Endothelial cell of umbilical vein (primary cell): ENCODE results near the gene TRMT2B. TPM values are rescaled to one million over a fixed set of nuclear protein-coding genes. Genes with fewer than 3 reads are reported as not detected.

Experiments
- BruUV-seq: library from RNA; stranded (reverse); fragments of 400-500 nt; replicated peaks from 2 replicates; lab custom pipeline; 2021; lab: Mats Ljungman, UMichigan
- CTCF ChIA-PET: fragments of 300-600, 350-600 bp; sonication (Branson Sonifier 250); formaldehyde crosslinking; loops from one replicate; lab custom pipeline; 2021; ENCODE audit warnings: antibody characterized with exemption, inconsistent platforms; lab: Charles Lee
- POLR2A ChIA-PET: fragments of 300-600, 350-600 bp; sonication (Branson Sonifier 250); formaldehyde crosslinking; loops from one replicate; lab custom pipeline; 2021; ENCODE audit warnings: antibody characterized with exemption, inconsistent platforms; lab: Charles Lee
- DNase-seq: peaks from one replicate; pipeline ENCODE4 v3.0.0-alpha.2; 2011; ENCODE audit warnings: low read depth, low spot score
- FAIRE-seq: peaks from 2 replicates; lab custom pipeline; 2011; peaks lifted over from hg19 to GRCh38; lab: Jason Lieb, UNC
- H2AFZ ChIP-seq: 2 replicates; pipeline ENCODE4 v1.6.0; 2012; ENCODE audit warnings: low read depth, low read length, control low read depth, inconsistent platforms
- H3K27ac ChIP-seq: 2 replicates; pipeline ENCODE4 v1.5.1; 2011; ENCODE audit warnings: low read depth, mild to moderate bottlenecking, control low read depth, low read length, moderate library complexity; ENCODE audit not compliant: insufficient read depth
- H3K27me3 ChIP-seq, 2 experiments: 2 replicates each; pipeline versions ENCODE4 v1.6.0 to v1.6.1; 2011; ENCODE audit warnings: low read length in 2 of 2, mixed read lengths in 1 of 2; ENCODE audit not compliant: control insufficient read depth in 2 of 2, insufficient read depth in 2 of 2
- H3K36me3 ChIP-seq, 2 experiments: 2 replicates in 1 of 2; 3 replicates in 1 of 2; pipeline ENCODE4 v1.5.1; 2011; ENCODE audit warnings: low read length in 2 of 2, mild to moderate bottlenecking in 1 of 2, moderate library complexity in 1 of 2; ENCODE audit not compliant: control insufficient read depth in 2 of 2, insufficient read depth in 2 of 2; ENCODE audit errors: extremely low read depth in 1 of 2
- H3K4me1 ChIP-seq: 3 replicates; pipeline ENCODE4 v1.5.1; 2011; ENCODE audit warnings: mild to moderate bottlenecking, low read length; ENCODE audit not compliant: control insufficient read depth, insufficient read depth; ENCODE audit errors: extremely low read depth
- H3K4me2 ChIP-seq: 2 replicates; pipeline ENCODE4 v1.6.1; 2011; ENCODE audit warnings: low read length, control low read depth, mixed read lengths; ENCODE audit not compliant: insufficient read depth
- H3K4me3 ChIP-seq, 3 experiments: fragments of 200-600 bp in 1 of 3; sonication (generic), shearing (Covaris generic) in 1 of 3; replicated peaks in 1 of 3; 2 replicates each; pipeline ENCODE4 v1.5.1; 2011 to 2016; ENCODE audit warnings: control low read depth in 3 of 3, low read length in 3 of 3, mild to moderate bottlenecking in 2 of 3, inconsistent platforms in 1 of 3, low read depth in 1 of 3, moderate library complexity in 1 of 3; ENCODE audit not compliant: insufficient read depth in 1 of 3
- H3K79me2 ChIP-seq: 2 replicates; pipeline ENCODE4 v1.6.0; 2012; ENCODE audit warnings: low read length, inconsistent platforms; ENCODE audit not compliant: control insufficient read depth, insufficient read depth
- H3K9ac ChIP-seq: replicated peaks from 2 replicates; pipeline ENCODE3; 2011; ENCODE audit warnings: low read length, control low read depth; ENCODE audit not compliant: insufficient read depth; ENCODE audit errors: extremely low read depth
- H3K9me1 ChIP-seq: replicated peaks from 3 replicates; pipeline ENCODE4 v1.6.0; 2011; ENCODE audit warnings: mild to moderate bottlenecking, low read length; ENCODE audit not compliant: control insufficient read depth, insufficient read depth; ENCODE audit errors: extremely low read depth
- H3K9me3 ChIP-seq: replicated peaks from 2 replicates; pipeline ENCODE4 v1.5.1; 2012; ENCODE audit warnings: low read length, inconsistent platforms; ENCODE audit not compliant: control insufficient read depth, insufficient read depth
- H4K20me1 ChIP-seq: replicated peaks from 2 replicates; pipeline ENCODE3; 2011; ENCODE audit warnings: mild to moderate bottlenecking, low read length; ENCODE audit not compliant: control insufficient read depth, insufficient read depth; ENCODE audit errors: extremely low read depth
- CTCF ChIP-seq, 2 donors: IDR thresholded peaks; 1 replicate in 1 of 2; 2 replicates in 1 of 2; pipeline ENCODE4 v1.5.1; 2011; ENCODE audit warnings: low read length in 2 of 2, mild to moderate bottlenecking in 2 of 2, moderate library complexity in 2 of 2, control low read depth in 1 of 2, inconsistent platforms in 1 of 2, low read depth in 1 of 2; ENCODE audit not compliant: insufficient read depth in 1 of 2; ENCODE audit errors: extremely low read depth in 1 of 2
- EZH2 ChIP-seq: IDR thresholded peaks from 2 replicates; pipeline ENCODE4 v1.6.1; 2012; ENCODE audit warnings: borderline replicate concordance, low read depth, mild to moderate bottlenecking, moderate library complexity, low read length, inconsistent platforms; ENCODE audit not compliant: severe bottlenecking
- FOS ChIP-seq: IDR thresholded peaks from 2 replicates; pipeline ENCODE4 v1.6.1; 2011; ENCODE audit warnings: mild to moderate bottlenecking, low read length, moderate library complexity, borderline replicate concordance; ENCODE audit not compliant: insufficient read depth
- GATA2 ChIP-seq: IDR thresholded peaks from 2 replicates; pipeline ENCODE4 v1.7.0; 2011; ENCODE audit warnings: low read depth, mild to moderate bottlenecking, moderate library complexity, mixed read lengths, low read length; ENCODE audit not compliant: insufficient read length, insufficient read depth
- JUN ChIP-seq: IDR thresholded peaks from 2 replicates; pipeline ENCODE4 v1.6.1; 2011; ENCODE audit warnings: borderline replicate concordance, low read depth; ENCODE audit not compliant: insufficient read length, insufficient read depth
- MAX ChIP-seq: IDR thresholded peaks from 2 replicates; pipeline ENCODE4 v1.6.1; 2011; ENCODE audit not compliant: insufficient read depth, insufficient read length
- MYC ChIP-seq: IDR thresholded peaks from one replicate; pipeline ENCODE4 v1.6.1; 2011; ENCODE audit warnings: mild to moderate bottlenecking, low read depth, low read length
- POLR2A ChIP-seq: IDR thresholded peaks from 2 replicates; pipeline ENCODE4 v1.6.1; 2012; ENCODE audit warnings: low read depth, mild to moderate bottlenecking, control low read depth, low read length
- POLR2AphosphoS5 ChIP-seq: IDR thresholded peaks from 2 replicates; pipeline ENCODE4 v1.6.1; 2012; ENCODE audit warnings: low read depth, mild to moderate bottlenecking, control low read depth, low read length, moderate library complexity; ENCODE audit not compliant: insufficient read depth
- dilution Hi-C: fragments of 300-500 bp; cut with MboI; formaldehyde crosslinking; loops from one replicate; pipeline ENCODE4 v1.15.0; 2019; ENCODE audit warnings: low sequenced_read_pairs; ENCODE audit not compliant: extremely low pct_ligation_motif_present
- intact Hi-C: fragments of 100-400 bp; cut with micrococcal nuclease; formaldehyde crosslinking; loops from one replicate; pipeline ENCODE4 v1.10.0; 2022
- polyA plus RNA-seq, 4 experiments: library from polyadenylated mRNA; depleted of rRNA in 3 of 4; stranded (reverse) in 3 of 4; unstranded in 1 of 4; fragments of >200 nt; gene quantifications; 2 replicates each; pipeline versions ENCODE4 v1.2.1 to v1.2.3, GENCODE V29; 2011 to 2012; ENCODE audit warnings: missing spikeins in 1 of 4
- total RNA-seq: library from RNA; stranded (reverse); gene quantifications from 2 replicates; pipeline ENCODE4 v1.2.3, GENCODE V29; 2021

Gene TRMT2B
- total and polyA plus RNA-seq, 2 donors (not counting 3 experiments of a cell fraction or from before 2014, with no cell fraction given): 18.3 to 21.3 TPM

- dilution Hi-C loops: no loop called here
- ChIA-PET POLR2A (no interaction called here), CTCF (no interaction called here)
- Histone ChIP-seq H4K20me1 (no peaks in the 10 kb centered on the region), H3K4me1 (peaks cover 13% of the 10 kb centered on the region), H3K9me3 (no peaks in the 10 kb centered on the region), H3K79me2 (no peaks in the 10 kb centered on the region), H3K27ac (no peak overlapping the region), H3K4me2 (no peak overlapping the region), H3K9me1 (no peaks in the 10 kb centered on the region), H3K9ac (no peak overlapping the region), H3K36me3 (no peaks in the 10 kb centered on the region), H3K27me3 (no peaks in the 10 kb centered on the region), H3K4me3 (no peak overlapping the region), H2AFZ (no peak overlapping the region)
- no peak for FAIRE-seq
- BruUV-seq: no TSS peak
- DNase-seq: no peak
- TF ChIP-seq FOS: no peak
- TF ChIP-seq GATA2: no peak
- no peak for TF ChIP-seq MYC
- TF ChIP-seq MAX: no peak
- TF ChIP-seq JUN: no peak
- TF ChIP-seq POLR2A: no peak
- no peak for TF ChIP-seq POLR2AphosphoS5
- TF ChIP-seq EZH2: no peak
- no peak for TF ChIP-seq CTCF (IDR thresholded peaks at IDR 0.05; ENCODE audit: extremely low read depth in 1 of 2, insufficient read depth in 1 of 2, low read depth in 1 of 2, low read length in 2 of 2)
- intact Hi-C loops: no loop called here
Measured at GRCh38 chrX:100990139-100990538, 61.8 kb downstream of the TRMT2B start.
